ENCODE measurements around the gene PCDH7. TPM values are rescaled to one million over a fixed set of nuclear protein-coding genes. Genes with fewer than 3 reads are reported as not detected.

Gene PCDH7
- total and polyA plus RNA-seq, 12 donors: 9.4 to 164 (median 59.4) TPM

DNA sequence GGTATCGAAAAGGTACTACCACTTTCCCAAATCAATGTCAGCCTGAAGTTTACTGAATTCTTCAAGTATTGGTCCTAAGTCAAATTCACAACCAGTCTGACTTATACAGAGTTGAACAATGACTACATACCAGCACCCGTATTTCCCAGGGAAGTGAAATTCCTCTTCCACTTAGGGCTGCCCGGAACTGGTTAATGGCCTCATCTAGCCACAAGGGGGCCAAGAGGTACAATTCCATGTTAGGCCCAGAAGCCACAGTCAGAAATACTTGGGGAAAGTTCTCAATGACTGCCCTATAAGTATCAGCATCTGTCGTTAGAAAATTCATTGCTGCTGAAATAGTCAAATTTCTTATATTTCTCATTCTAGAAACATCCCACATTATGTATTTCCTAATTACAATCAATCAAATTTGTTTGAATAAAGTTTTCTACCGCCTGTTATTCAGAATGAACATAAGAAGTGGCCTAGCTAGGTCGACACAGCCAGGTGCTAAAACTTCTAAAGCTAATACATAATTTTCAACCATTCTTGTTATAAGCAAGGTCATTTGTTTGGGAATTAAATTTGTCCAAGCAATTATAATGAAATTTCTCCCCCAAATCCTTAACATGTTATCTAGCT lies 5.6 kb upstream of the PCDH7 start:
- peaks cover 0 to 31% (median 17%) of the 10 kb centered on the region in 7 donors for H3K27me3 ChIP-seq
- H3K4me1 ChIP-seq: peaks cover 0 to 27% (median 14%) of the 10 kb centered on the region in 9 donors
- H3K27ac ChIP-seq: no peak overlapping the region
- no peaks in the 10 kb centered on the region for H3K36me3 ChIP-seq
- WGBS, 2 donors: 31 to 50% methylated on average over 6 of the region's 6 CpGs
- TF ChIP-seq CTCF (IDR thresholded peaks at IDR 0.05): peak; percentile 28 to 72 (median 64)
- DNase-seq (peak in 1 of 2 donors; percentile 18), ATAC-seq (peak in 1 of 8 donors; percentile 48)
- peaks cover 0 to 20% (median 3%) of the 10 kb centered on the region in 11 donors for H3K9me3 ChIP-seq
- intact Hi-C loops (cut with DNase I): loop anchor here in 6 of 10 donors (10.0 kb wide), 2 partner anchors 960 to 980 kb away; no protein-coding TSS in a partner anchor
- no peak overlapping the region for H3K4me3 ChIP-seq

DNA sequence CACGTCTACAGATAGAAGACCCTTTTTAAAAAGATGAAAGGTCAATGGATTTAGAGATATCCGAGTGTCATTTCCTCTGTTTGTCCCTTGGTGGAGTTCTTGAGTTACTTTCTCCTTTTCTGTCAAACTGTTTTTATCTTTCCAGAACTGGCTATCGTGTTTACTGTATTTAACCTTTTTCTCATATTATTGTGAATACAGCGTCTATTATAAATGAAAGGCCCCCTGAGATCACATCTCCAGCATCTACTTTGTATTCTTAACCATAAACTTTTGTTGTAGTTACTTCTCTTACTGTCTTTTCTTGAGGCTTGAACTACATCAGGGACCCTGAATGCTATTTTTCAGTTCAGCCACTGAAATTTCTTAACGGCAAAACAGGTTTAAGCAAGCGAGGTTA lies 4.0 kb upstream of the PCDH7 start:
- Histone ChIP-seq H3K4me1 (peaks cover 0 to 38% (median 21%) of the 10 kb centered on the region in 9 donors), H3K27ac (no peak overlapping the region), H3K4me3 (peak overlapping the region in 8 of 10 donors; percentile 10 to 79 (median 60)), H3K27me3 (peaks cover 0 to 48% (median 30%) of the 10 kb centered on the region in 7 donors), H3K36me3 (no peaks in the 10 kb centered on the region), H3K9me3 (peaks cover 0 to 3% (median 0%) of the 10 kb centered on the region in 11 donors)
- DNase-seq (no peak), ATAC-seq (no peak)
- peak in 7 of 9 donors; percentile 15 to 57 (median 41) for TF ChIP-seq CTCF (IDR thresholded peaks at IDR 0.05)
- intact Hi-C loops (cut with DNase I): loop anchor here in 7 of 10 donors (2.0 to 10.0 kb wide), 3 partner anchors 959 to 979 kb away; no protein-coding TSS in a partner anchor
- 2 to 3% methylated on average over 6 of the region's 6 CpGs for WGBS, 2 donors

DNA sequence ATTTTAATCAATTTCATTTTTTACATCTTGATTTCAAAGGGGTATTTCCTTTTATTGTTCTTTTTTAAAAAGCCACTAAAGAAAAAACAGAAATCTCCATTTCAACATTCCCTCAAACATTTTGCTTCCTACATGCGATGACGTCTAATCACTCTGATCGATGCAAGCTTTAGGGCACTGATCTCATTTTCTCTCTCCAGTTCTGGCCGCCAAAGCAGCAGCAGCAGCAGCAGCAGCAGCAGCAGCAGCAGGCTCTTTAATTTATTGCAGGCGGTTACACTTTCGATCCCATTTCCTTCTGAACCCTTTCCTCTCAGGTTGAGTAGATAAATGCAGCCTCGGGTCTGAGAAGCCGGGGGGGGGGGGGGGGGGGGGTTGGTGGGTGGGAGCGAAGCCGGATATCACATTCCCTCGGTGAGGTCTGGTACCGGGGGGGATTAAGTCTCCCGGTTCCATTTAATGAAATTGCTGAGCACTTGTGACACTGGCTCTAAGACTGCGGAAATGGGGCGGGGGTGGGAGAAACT lies 3.4 kb upstream of the PCDH7 start:
- no peak for ATAC-seq
- no peaks in the 10 kb centered on the region for H3K9me3 ChIP-seq
- H3K27ac ChIP-seq: peak overlapping the region in 6 of 10 donors; percentile 65 to 87 (median 82)
- H3K36me3 ChIP-seq: no peaks in the 10 kb centered on the region
- H3K4me1 ChIP-seq: peaks cover 0 to 44% (median 26%) of the 10 kb centered on the region in 9 donors
- intact Hi-C loops (cut with DNase I): loop anchor here in 7 of 10 donors (2.0 to 10.0 kb wide), 3 partner anchors 958 to 978 kb away; no protein-coding TSS in a partner anchor
- TF ChIP-seq CTCF (IDR thresholded peaks at IDR 0.05): no peak
- 0 to 1% methylated on average over 14 to 15 of the region's 15 CpGs for WGBS, 2 donors
- H3K4me3 ChIP-seq: peak overlapping the region in 9 of 10 donors; percentile 39 to 79 (median 60)
- no peak for DNase-seq
- peaks cover 0 to 54% (median 35%) of the 10 kb centered on the region in 7 donors for H3K27me3 ChIP-seq

DNA sequence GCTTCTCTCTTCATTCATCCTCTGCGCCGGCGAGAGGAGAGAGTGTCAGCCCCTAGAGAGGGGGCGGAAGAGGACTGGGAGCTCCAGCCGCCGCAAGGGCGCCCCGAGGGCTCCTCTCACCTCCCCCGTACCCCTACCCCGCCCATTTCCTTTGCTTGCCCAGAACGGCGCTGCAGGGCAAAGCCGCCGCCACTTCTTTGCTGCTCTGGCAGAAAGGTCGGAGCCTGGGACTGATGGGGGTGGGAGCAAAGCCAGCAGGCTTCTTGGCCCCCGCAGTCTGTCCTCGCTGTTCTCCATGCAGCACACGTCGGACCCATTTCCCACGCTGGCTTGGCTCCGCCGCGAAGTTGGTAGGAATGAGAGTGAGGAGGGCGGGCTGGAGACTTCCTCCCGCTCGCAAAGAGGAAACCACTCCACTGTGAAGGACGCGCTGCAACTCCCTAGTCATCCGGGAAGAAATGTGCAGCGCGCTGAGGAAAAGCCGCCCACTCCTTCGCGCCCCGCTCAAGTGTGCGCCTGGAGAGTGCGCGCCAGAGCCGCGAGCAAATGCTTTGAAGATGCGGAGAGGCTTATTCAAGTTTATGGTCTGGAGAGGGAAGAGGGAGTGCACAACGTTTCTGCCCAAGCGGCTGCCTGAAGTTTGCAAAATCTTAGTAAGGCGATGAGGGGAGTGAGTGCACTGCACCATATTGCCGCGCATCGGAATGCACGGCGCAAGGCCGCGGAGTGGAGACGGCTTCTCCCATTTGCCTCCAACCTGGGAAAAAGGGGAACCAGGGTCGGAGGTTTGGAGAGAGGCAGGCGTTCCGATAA lies 2.8 kb upstream of the PCDH7 start:
- peaks cover 0 to 44% (median 26%) of the 10 kb centered on the region in 9 donors for H3K4me1 ChIP-seq
- peak overlapping the region in 7 of 10 donors; percentile 3 to 87 (median 81) for H3K27ac ChIP-seq
- no peaks in the 10 kb centered on the region for H3K36me3 ChIP-seq
- intact Hi-C loops (cut with DNase I): loop anchor here in 7 of 10 donors (2.0 to 10.0 kb wide), 3 partner anchors 957 to 977 kb away; no protein-coding TSS in a partner anchor
- DNase-seq (peak; percentile 24 to 36), ATAC-seq (peak; percentile 4 to 38 (median 16))
- WGBS, 2 donors: 0 to 1% methylated on average over 54 to 55 of the region's 55 CpGs
- no peaks in the 10 kb centered on the region for H3K9me3 ChIP-seq
- peak overlapping the region; percentile 32 to 79 (median 58) for H3K4me3 ChIP-seq
- no peak for TF ChIP-seq CTCF (IDR thresholded peaks at IDR 0.05)
- peaks cover 0 to 60% (median 42%) of the 10 kb centered on the region in 7 donors for H3K27me3 ChIP-seq
